H9 (cell line): ENCODE results near the gene SOX8. TPM values are rescaled to one million over a fixed set of nuclear protein-coding genes. Genes with fewer than 3 reads are reported as not detected.

ENCODE experiments used
- DNase-seq: peaks from one replicate; pipeline ENCODE4 v3.0.0-alpha.2; 2017
- H2AFZ ChIP-seq: one replicate; pipeline ENCODE4 v1.6.1; 2013; ENCODE audit warnings: mild to moderate bottlenecking, low read length, control low read depth, moderate library complexity
- H2AK5ac ChIP-seq: 2 replicates; pipeline ENCODE4 v1.6.1; 2013; ENCODE audit warnings: low read length, control low read depth, mixed read lengths; ENCODE audit not compliant: insufficient read length
- H2BK120ac ChIP-seq: one replicate; pipeline ENCODE4 v1.6.1; 2013; ENCODE audit warnings: low read depth, mild to moderate bottlenecking, low read length, control low read depth, inconsistent platforms; ENCODE audit not compliant: poor library complexity, severe bottlenecking
- H2BK12ac ChIP-seq: 2 replicates; pipeline ENCODE4 v1.6.1; 2013; ENCODE audit warnings: low read length, control low read depth, mixed read lengths, low read depth; ENCODE audit not compliant: insufficient read length
- H2BK15ac ChIP-seq: 2 replicates; pipeline ENCODE4 v1.6.1; 2013; ENCODE audit warnings: low read depth, low read length, control low read depth
- H2BK20ac ChIP-seq: one replicate; pipeline ENCODE4 v1.6.1; 2013; ENCODE audit warnings: low read depth, mild to moderate bottlenecking, low read length, control low read depth, inconsistent platforms; ENCODE audit not compliant: poor library complexity, severe bottlenecking
- H2BK5ac ChIP-seq: 2 replicates; pipeline ENCODE4 v1.6.1; 2013; ENCODE audit warnings: low read length, control low read depth, mixed read lengths; ENCODE audit not compliant: insufficient read length
- H3K14ac ChIP-seq: 2 replicates; pipeline ENCODE4 v1.6.1; 2013; ENCODE audit warnings: low read length, control low read depth; ENCODE audit not compliant: insufficient read depth
- H3K18ac ChIP-seq: 2 replicates; pipeline ENCODE4 v1.6.1; 2013; ENCODE audit warnings: low read depth, mild to moderate bottlenecking, mixed read lengths, low read length, control low read depth; ENCODE audit not compliant: insufficient read length
- H3K23ac ChIP-seq: 2 replicates; pipeline ENCODE4 v1.6.1; 2013; ENCODE audit warnings: low read length, control low read depth, mixed read lengths, low read depth; ENCODE audit not compliant: insufficient read length
- H3K23me2 ChIP-seq: 2 replicates; pipeline ENCODE4 v1.6.1; 2013; ENCODE audit warnings: low read depth, mild to moderate bottlenecking, mixed read lengths, low read length, control low read depth; ENCODE audit not compliant: insufficient read length, poor library complexity, severe bottlenecking
- H3K27ac ChIP-seq: 2 replicates; pipeline ENCODE4 v1.5.1; 2013; ENCODE audit warnings: low read length, control low read depth, mixed read lengths, low read depth; ENCODE audit not compliant: insufficient read length
- H3K27me3 ChIP-seq: 2 replicates; pipeline ENCODE4 v1.6.1; 2013; ENCODE audit warnings: low read length, control low read depth, inconsistent platforms; ENCODE audit not compliant: insufficient read depth
- H3K4ac ChIP-seq: 2 replicates; pipeline ENCODE4 v1.6.1; 2013; ENCODE audit warnings: low read depth, mild to moderate bottlenecking, control low read depth, inconsistent platforms, low read length, moderate library complexity
- H3K4me1 ChIP-seq: 2 replicates; pipeline ENCODE4 v1.6.1; 2013; ENCODE audit warnings: low read length, control low read depth, inconsistent platforms; ENCODE audit not compliant: insufficient read depth
- H3K4me2 ChIP-seq: 2 replicates; pipeline ENCODE4 v1.6.1; 2013; ENCODE audit warnings: low read length, control low read depth, mixed read lengths; ENCODE audit not compliant: insufficient read length, insufficient read depth
- H3K56ac ChIP-seq: 2 replicates; pipeline ENCODE4 v1.6.1; 2013; ENCODE audit warnings: low read depth, mild to moderate bottlenecking, mixed read lengths, low read length, control low read depth; ENCODE audit not compliant: insufficient read length
- H3K79me1 ChIP-seq: 2 replicates; pipeline ENCODE4 v1.6.1; 2013; ENCODE audit warnings: low read depth, mild to moderate bottlenecking, moderate library complexity, low read length, control low read depth, inconsistent platforms; ENCODE audit not compliant: insufficient read depth, poor library complexity, severe bottlenecking
- H3K79me2 ChIP-seq: 2 replicates; pipeline ENCODE4 v1.6.1; 2013; ENCODE audit warnings: low read length, control low read depth, inconsistent platforms; ENCODE audit not compliant: insufficient read depth
- H3K9ac ChIP-seq: 2 replicates; pipeline ENCODE4 v1.6.1; 2013; ENCODE audit warnings: low read length, control low read depth, mixed read lengths; ENCODE audit not compliant: insufficient read length; ENCODE audit errors: extremely low read depth
- H3K9me3 ChIP-seq: one replicate; pipeline ENCODE4 v1.6.1; 2013; ENCODE audit warnings: low read depth, low read length, inconsistent platforms; ENCODE audit not compliant: control insufficient read depth
- H3T11ph ChIP-seq: one replicate; pipeline ENCODE4 v1.6.1; 2013; ENCODE audit warnings: mild to moderate bottlenecking, low read length, control low read depth, inconsistent platforms
- H4K20me1 ChIP-seq: one replicate; pipeline ENCODE4 v1.6.1; 2013; ENCODE audit not compliant: control insufficient read depth, insufficient read length, insufficient read depth
- H4K5ac ChIP-seq: 2 replicates; pipeline ENCODE4 v1.6.1; 2013; ENCODE audit warnings: low read depth, mild to moderate bottlenecking, mixed read lengths, low read length, control low read depth; ENCODE audit not compliant: insufficient read length
- H4K8ac ChIP-seq: replicated peaks from 2 replicates; pipeline ENCODE4 v1.6.1; 2013; ENCODE audit warnings: low read length, control low read depth, mixed read lengths, low read depth; ENCODE audit not compliant: insufficient read length
- H4K91ac ChIP-seq: 2 replicates; pipeline ENCODE4 v1.6.1; 2013; ENCODE audit warnings: low read depth, mild to moderate bottlenecking, moderate library complexity, mixed read lengths, low read length, control low read depth; ENCODE audit not compliant: insufficient read length
- H3K27ac Mint-ChIP-seq, 3 experiments: 2 replicates in 2 of 3; 3 replicates in 1 of 3; pipeline ENCODE4 v1.8.0; 2020 to 2021; ENCODE audit warnings: mixed read lengths in 3 of 3, mild to moderate bottlenecking in 1 of 3, moderate library complexity in 1 of 3
- H3K27me3 Mint-ChIP-seq: 2 replicates; pipeline ENCODE4 v1.8.0; 2021; ENCODE audit warnings: low read depth, mild to moderate bottlenecking, moderate library complexity, mixed read lengths
- H3K36me3 Mint-ChIP-seq, 3 experiments: 2 replicates in 2 of 3; 3 replicates in 1 of 3; pipeline ENCODE4 v1.8.0; 2020 to 2021; ENCODE audit warnings: low read depth in 3 of 3, mixed read lengths in 3 of 3; ENCODE audit not compliant: insufficient read depth in 1 of 3
- H3K4me1 Mint-ChIP-seq, 2 experiments: 2 replicates each; pipeline ENCODE4 v1.8.0; 2020; ENCODE audit warnings: mixed read lengths in 2 of 2
- H3K4me3 Mint-ChIP-seq, 2 experiments: 2 replicates in 1 of 2; 3 replicates in 1 of 2; pipeline ENCODE4 v1.8.0; 2020 to 2021; ENCODE audit warnings: mild to moderate bottlenecking in 2 of 2, mixed read lengths in 2 of 2, moderate library complexity in 1 of 2
- H3K9me3 Mint-ChIP-seq, 2 experiments: 2 replicates in 1 of 2; 3 replicates in 1 of 2; pipeline ENCODE4 v1.8.0; 2020; ENCODE audit warnings: mild to moderate bottlenecking in 2 of 2, mixed read lengths in 2 of 2, moderate library complexity in 1 of 2
- WGBS: extraction: QIAGEN DNeasy Blood & Tissue Kit; methylation state at CpG from one replicate; pipeline ENCODE4 v1.1.7; 2013; ENCODE audit warnings: missing lambda C conversion rate, low lambda C conversion rate, mixed read lengths; ENCODE audit not compliant: insufficient read length; ENCODE audit errors: extremely low coverage; 5-methylcytosine and 5-hydroxymethylcytosine counted together
- total RNA-seq: library from RNA; stranded (reverse); gene quantifications from 2 replicates; pipeline ENCODE4 v1.2.1, GENCODE V29; 2021
- TF ChIP-seq, protein P1 (sequence below): fragments of 200-600 bp; sonication (generic); conservative IDR thresholded peaks from 3 replicates; pipeline ENCODE4 v1.8.0; 2021; ENCODE audit warnings: antibody characterized with exemption, mild to moderate bottlenecking

Gene SOX8
- total RNA-seq, 1 experiment from 2014 or later: 8.9 TPM

GRCh38 chr16:1001096-1001495 lies 19.5 kb downstream of the SOX8 start:
- no peak overlapping the region for H2AK5ac ChIP-seq
- H3K27ac ChIP-seq: no peak overlapping the region
- Mint-ChIP-seq H3K27me3 (peaks cover 14% of the 10 kb centered on the region), H3K4me3 (no peak overlapping the region), H3K27ac (no peak overlapping the region), H3K4me1 (peaks cover 7 to 20% of the 10 kb centered on the region in 2 experiments), H3K9me3 (no peaks in the 10 kb centered on the region; a peak in 1 of 5 replicates), H3K36me3 (no peaks in the 10 kb centered on the region; a peak in 1 of 7 replicates)
- no peak overlapping the region for H3K23ac ChIP-seq
- no peaks in the 10 kb centered on the region for H3K79me2 ChIP-seq
- no peak overlapping the region for H3K9ac ChIP-seq
- no peak overlapping the region for H3K56ac ChIP-seq
- H3K4me1 ChIP-seq: no peaks in the 10 kb centered on the region
- no peak overlapping the region for H2BK5ac ChIP-seq
- no peak overlapping the region for H4K8ac ChIP-seq
- H3K23me2 ChIP-seq: no peaks in the 10 kb centered on the region
- no peaks in the 10 kb centered on the region for H3K79me1 ChIP-seq
- H2BK120ac ChIP-seq: no peak overlapping the region
- H4K5ac ChIP-seq: no peak overlapping the region
- H4K91ac ChIP-seq: no peak overlapping the region
- H3T11ph ChIP-seq: no peak overlapping the region
- H2BK20ac ChIP-seq: no peak overlapping the region
- H3K9me3 ChIP-seq: no peaks in the 10 kb centered on the region
- no peak overlapping the region; the same call in 1 of the 2 replicates for H3K4ac ChIP-seq
- no peak overlapping the region for H3K18ac ChIP-seq
- TF ChIP-seq, protein P1, sequence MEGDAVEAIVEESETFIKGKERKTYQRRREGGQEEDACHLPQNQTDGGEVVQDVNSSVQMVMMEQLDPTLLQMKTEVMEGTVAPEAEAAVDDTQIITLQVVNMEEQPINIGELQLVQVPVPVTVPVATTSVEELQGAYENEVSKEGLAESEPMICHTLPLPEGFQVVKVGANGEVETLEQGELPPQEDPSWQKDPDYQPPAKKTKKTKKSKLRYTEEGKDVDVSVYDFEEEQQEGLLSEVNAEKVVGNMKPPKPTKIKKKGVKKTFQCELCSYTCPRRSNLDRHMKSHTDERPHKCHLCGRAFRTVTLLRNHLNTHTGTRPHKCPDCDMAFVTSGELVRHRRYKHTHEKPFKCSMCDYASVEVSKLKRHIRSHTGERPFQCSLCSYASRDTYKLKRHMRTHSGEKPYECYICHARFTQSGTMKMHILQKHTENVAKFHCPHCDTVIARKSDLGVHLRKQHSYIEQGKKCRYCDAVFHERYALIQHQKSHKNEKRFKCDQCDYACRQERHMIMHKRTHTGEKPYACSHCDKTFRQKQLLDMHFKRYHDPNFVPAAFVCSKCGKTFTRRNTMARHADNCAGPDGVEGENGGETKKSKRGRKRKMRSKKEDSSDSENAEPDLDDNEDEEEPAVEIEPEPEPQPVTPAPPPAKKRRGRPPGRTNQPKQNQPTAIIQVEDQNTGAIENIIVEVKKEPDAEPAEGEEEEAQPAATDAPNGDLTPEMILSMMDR: no peak
- H2BK12ac ChIP-seq: no peak overlapping the region
- WGBS: no CpG with 5 or more reads among the region's 11 CpGs
- H2BK15ac ChIP-seq: no peak overlapping the region
- no peaks in the 10 kb centered on the region for H4K20me1 ChIP-seq
- no peak overlapping the region for H3K4me2 ChIP-seq
- H3K14ac ChIP-seq: no peak overlapping the region
- no peaks in the 10 kb centered on the region for H3K27me3 ChIP-seq
- no peak overlapping the region for H2AFZ ChIP-seq
- no peak for DNase-seq
